Mesodermal cell (in vitro differentiated cells): ENCODE measurements around the gene WNK1.
"Not testable (repeated sequence)": the region's sequence is repeated elsewhere in the genome, so short reads cannot be mapped to it uniquely, and the experiment has no call there.

ENCODE experiments used
- H3K27ac ChIP-seq: 2 replicates; pipeline ENCODE4 v1.7.0; 2013; ENCODE audit warnings: mild to moderate bottlenecking, low read depth, low read length, moderate library complexity; ENCODE audit not compliant: severe bottlenecking
- H3K36me3 ChIP-seq: 2 replicates; pipeline ENCODE4 v1.7.1; 2013; ENCODE audit warnings: mild to moderate bottlenecking, low read length, moderate library complexity; ENCODE audit not compliant: control insufficient read depth, insufficient read depth
- H3K4me1 ChIP-seq: one replicate; pipeline ENCODE4 v1.7.1; 2013; ENCODE audit warnings: mild to moderate bottlenecking, low read length; ENCODE audit not compliant: insufficient read depth, control insufficient read depth, poor library complexity, severe bottlenecking
- H3K4me3 ChIP-seq: 2 replicates; pipeline ENCODE4 v1.7.0; 2013; ENCODE audit warnings: low read length, control low read depth, mild to moderate bottlenecking; ENCODE audit not compliant: insufficient read depth, poor library complexity, severe bottlenecking; ENCODE audit errors: extremely low read depth
- H3K9me3 ChIP-seq: 2 replicates; pipeline ENCODE4 v1.7.1; 2013; ENCODE audit warnings: mild to moderate bottlenecking, low read length, moderate library complexity; ENCODE audit not compliant: control insufficient read depth
- WGBS, 2 experiments: methylation state at CpG; one replicate each; pipeline ENCODE4 v1.1.5; 2013; ENCODE audit warnings: missing lambda C conversion rate in 2 of 2; ENCODE audit not compliant: insufficient coverage in 2 of 2; 5-methylcytosine and 5-hydroxymethylcytosine counted together

The WNK1 gene

GRCh38 chr12:779745-780734, 27.7 kb downstream of the WNK1 start:
- Histone ChIP-seq H3K9me3 (no peaks in the 10 kb centered on the region), H3K4me1 (peaks cover 16% of the 10 kb centered on the region), H3K36me3 (no peaks in the 10 kb centered on the region), H3K27ac (peak overlapping the region; percentile 17), H3K4me3 (no peak overlapping the region)
- WGBS, 2 experiments = 100% methylated on average over 1 of the region's 4 CpGs; no CpG with 5 or more reads in 1 of the 2 experiments

- no peaks in the 10 kb centered on the region for H3K9me3 ChIP-seq
- H3K4me3 ChIP-seq = no peak overlapping the region
- H3K36me3 ChIP-seq = no peaks in the 10 kb centered on the region
- 79 to 100% methylated on average over 1 to 2 of the region's 2 CpGs for WGBS, 2 experiments
- peaks cover 16% of the 10 kb centered on the region for H3K4me1 ChIP-seq
- H3K27ac ChIP-seq = peak overlapping the region; percentile 17
Measured at GRCh38 chr12:780750-781379, 28.5 kb downstream of the WNK1 start.

- Histone ChIP-seq H3K27ac (no peak overlapping the region), H3K36me3 (no peaks in the 10 kb centered on the region), H3K4me3 (no peak overlapping the region), H3K9me3 (no peaks in the 10 kb centered on the region), H3K4me1 (peaks cover 10% of the 10 kb centered on the region)
- WGBS, 2 experiments = 100% methylated on average over 1 of the region's 2 CpGs; no CpG with 5 or more reads in 1 of the 2 experiments
Measured at GRCh38 chr12:785706-786105, 33.3 kb downstream of the WNK1 start.

- H3K4me3 ChIP-seq = no peak overlapping the region
- 97 to 100% methylated on average over 2 to 3 of the region's 4 CpGs for WGBS, 2 experiments
- H3K9me3 ChIP-seq = no peaks in the 10 kb centered on the region
- H3K36me3 ChIP-seq = peaks cover 3% of the 10 kb centered on the region
- H3K27ac ChIP-seq = no peak overlapping the region
- peaks cover 6% of the 10 kb centered on the region for H3K4me1 ChIP-seq
Measured at GRCh38 chr12:788288-788687, 35.9 kb downstream of the WNK1 start.

- not testable (repeated sequence) for H3K4me1 ChIP-seq, H3K4me3 ChIP-seq, H3K36me3 ChIP-seq, H3K9me3 ChIP-seq, H3K27ac ChIP-seq
- WGBS, 2 experiments = 81 to 96% methylated on average over 3 of the region's 4 CpGs
Measured at GRCh38 chr12:788762-789161, 36.4 kb downstream of the WNK1 start.

- 100% methylated on average over 3 of the region's 3 CpGs; no CpG with 5 or more reads in 1 of the 2 experiments for WGBS, 2 experiments
- no peak overlapping the region for H3K4me3 ChIP-seq
- H3K27ac ChIP-seq = no peak overlapping the region
- H3K36me3 ChIP-seq = peaks cover 3% of the 10 kb centered on the region
- no peaks in the 10 kb centered on the region for H3K9me3 ChIP-seq
- peaks cover 14% of the 10 kb centered on the region for H3K4me1 ChIP-seq
Measured at GRCh38 chr12:789852-790563, 37.6 kb downstream of the WNK1 start.

GRCh38 chr12:790608-791007, 38.2 kb downstream of the WNK1 start:
- Histone ChIP-seq H3K4me3 (no peak overlapping the region), H3K36me3 (peaks cover 3% of the 10 kb centered on the region), H3K27ac (no peak overlapping the region), H3K4me1 (peaks cover 17% of the 10 kb centered on the region), H3K9me3 (no peaks in the 10 kb centered on the region)
- 100% methylated on average over 1 of the region's 1 CpG; no CpG with 5 or more reads in 1 of the 2 experiments for WGBS, 2 experiments

GRCh38 chr12:793037-793436, 40.7 kb downstream of the WNK1 start:
- Histone ChIP-seq H3K27ac (no peak overlapping the region), H3K36me3 (peaks cover 3% of the 10 kb centered on the region), H3K4me1 (peaks cover 17% of the 10 kb centered on the region), H3K4me3 (no peak overlapping the region), H3K9me3 (no peaks in the 10 kb centered on the region)
- WGBS, 2 experiments = 80 to 100% methylated on average over 1 of the region's 3 CpGs

- H3K4me3 ChIP-seq = no peak overlapping the region
- peaks cover 3% of the 10 kb centered on the region for H3K36me3 ChIP-seq
- no peak overlapping the region for H3K27ac ChIP-seq
- H3K4me1 ChIP-seq = peaks cover 17% of the 10 kb centered on the region
- no peaks in the 10 kb centered on the region for H3K9me3 ChIP-seq
Measured at GRCh38 chr12:793711-794110, 41.3 kb downstream of the WNK1 start.

GRCh38 chr12:795305-795704, 42.9 kb downstream of the WNK1 start:
- 89 to 100% methylated on average over 1 of the region's 4 CpGs for WGBS, 2 experiments
- Histone ChIP-seq H3K36me3 (peaks cover 3% of the 10 kb centered on the region), H3K27ac (peak overlapping the region; percentile 29), H3K4me1 (peaks cover 12% of the 10 kb centered on the region), H3K9me3 (no peaks in the 10 kb centered on the region), H3K4me3 (no peak overlapping the region)
